ENCODE data around the gene CEMP1.
A peak's percentile ranks its signal among the peaks of the same experiment; 100 is the strongest.
"Not testable (repeated sequence)": the region's sequence is repeated elsewhere in the genome, so short reads cannot be mapped to it uniquely, and the experiment has no call there.

The CEMP1 gene

GRCh38 chr16:2560798-2561133 lies 29.6 kb upstream of the CEMP1 start:
- not testable (repeated sequence) for H2AFZ ChIP-seq; H3K27ac ChIP-seq; H3K36me3 ChIP-seq (ENCODE audit: control insufficient read depth, insufficient read depth, low read length); H3K79me2 ChIP-seq; H3K4me1 ChIP-seq; H3K4me3 ChIP-seq (ENCODE audit: low read depth, low read length); H3K9ac ChIP-seq; H3K27me3 ChIP-seq (ENCODE audit: control insufficient read depth, insufficient read depth, low read length); H3K9me3 ChIP-seq (ENCODE audit: control insufficient read depth, low read length); H3K4me2 ChIP-seq (ENCODE audit: low read length)
- peak; percentile 39 for TF ChIP-seq CTCF (IDR thresholded peaks at IDR 0.05)

GRCh38 chr16:2560131-2560797 lies 29.1 kb upstream of the CEMP1 start:
- not testable (repeated sequence) for H3K36me3 ChIP-seq (ENCODE audit: control insufficient read depth, insufficient read depth, low read length); H3K27ac ChIP-seq; H3K4me3 ChIP-seq (ENCODE audit: low read depth, low read length); H3K79me2 ChIP-seq; H3K27me3 ChIP-seq (ENCODE audit: control insufficient read depth, insufficient read depth, low read length); H3K9ac ChIP-seq; H2AFZ ChIP-seq; H3K9me3 ChIP-seq (ENCODE audit: control insufficient read depth, low read length); H3K4me1 ChIP-seq; H3K4me2 ChIP-seq (ENCODE audit: low read length)

- not testable (repeated sequence) for H3K27me3 ChIP-seq (ENCODE audit: control insufficient read depth, insufficient read depth, low read length); H3K27ac ChIP-seq; H3K4me3 ChIP-seq (ENCODE audit: low read depth, low read length); H3K9me3 ChIP-seq (ENCODE audit: control insufficient read depth, low read length); H3K4me1 ChIP-seq; H3K4me2 ChIP-seq (ENCODE audit: low read length); H3K9ac ChIP-seq; H2AFZ ChIP-seq; H3K36me3 ChIP-seq (ENCODE audit: control insufficient read depth, insufficient read depth, low read length); H3K79me2 ChIP-seq
Observed at GRCh38 chr16:2557150-2557549, 25.9 kb upstream of the CEMP1 start.

- not testable (repeated sequence) for H3K4me2 ChIP-seq (ENCODE audit: low read length); H3K4me1 ChIP-seq; H3K4me3 ChIP-seq (ENCODE audit: low read depth, low read length); H3K79me2 ChIP-seq; H2AFZ ChIP-seq; H3K27ac ChIP-seq; H3K27me3 ChIP-seq (ENCODE audit: control insufficient read depth, insufficient read depth, low read length); H3K9me3 ChIP-seq (ENCODE audit: control insufficient read depth, low read length); H3K36me3 ChIP-seq (ENCODE audit: control insufficient read depth, insufficient read depth, low read length); H3K9ac ChIP-seq
Observed at GRCh38 chr16:2554709-2555425, 23.7 kb upstream of the CEMP1 start.

- H3K27ac ChIP-seq; H3K36me3 ChIP-seq (ENCODE audit: control insufficient read depth, insufficient read depth, low read length); H3K79me2 ChIP-seq; H3K4me1 ChIP-seq; H3K9ac ChIP-seq; H3K27me3 ChIP-seq (ENCODE audit: control insufficient read depth, insufficient read depth, low read length); H3K9me3 ChIP-seq (ENCODE audit: control insufficient read depth, low read length); H3K4me3 ChIP-seq (ENCODE audit: low read depth, low read length); H2AFZ ChIP-seq: not testable (repeated sequence)
- peak overlapping the region; percentile 47 for H3K4me2 ChIP-seq (ENCODE audit: low read length)
Observed at GRCh38 chr16:2551420-2551889, 20.2 kb upstream of the CEMP1 start.

- not testable (repeated sequence) for H3K4me3 ChIP-seq (ENCODE audit: low read depth, low read length); H3K9ac ChIP-seq; H3K9me3 ChIP-seq (ENCODE audit: control insufficient read depth, low read length); H3K27ac ChIP-seq; H3K4me2 ChIP-seq (ENCODE audit: low read length); H3K4me1 ChIP-seq; H3K36me3 ChIP-seq (ENCODE audit: control insufficient read depth, insufficient read depth, low read length); H3K27me3 ChIP-seq (ENCODE audit: control insufficient read depth, insufficient read depth, low read length); H2AFZ ChIP-seq
- H3K79me2 ChIP-seq = peaks cover 15% of the 10 kb centered on the region
Observed at GRCh38 chr16:2550283-2550878, 19.2 kb upstream of the CEMP1 start.

- H3K27me3 ChIP-seq (ENCODE audit: control insufficient read depth, insufficient read depth, low read length); H3K27ac ChIP-seq; H3K4me3 ChIP-seq (ENCODE audit: low read depth, low read length); H3K36me3 ChIP-seq (ENCODE audit: control insufficient read depth, insufficient read depth, low read length); H3K9me3 ChIP-seq (ENCODE audit: control insufficient read depth, low read length); H2AFZ ChIP-seq; H3K4me1 ChIP-seq; H3K4me2 ChIP-seq (ENCODE audit: low read length); H3K9ac ChIP-seq: not testable (repeated sequence)
- peaks cover 44% of the 10 kb centered on the region for H3K79me2 ChIP-seq
Observed at GRCh38 chr16:2543771-2544170, 12.6 kb upstream of the CEMP1 start.

GRCh38 chr16:2541409-2541808 lies 10.2 kb upstream of the CEMP1 start:
- H3K9ac ChIP-seq, H3K27ac ChIP-seq, H3K4me1 ChIP-seq: not testable (repeated sequence)

GRCh38 chr16:2540912-2541311 lies 9.7 kb upstream of the CEMP1 start:
- H3K36me3 ChIP-seq (ENCODE audit: control insufficient read depth, insufficient read depth, low read length); H3K9me3 ChIP-seq (ENCODE audit: control insufficient read depth, low read length); H3K9ac ChIP-seq; H3K4me3 ChIP-seq (ENCODE audit: low read depth, low read length); H2AFZ ChIP-seq; H3K27me3 ChIP-seq (ENCODE audit: control insufficient read depth, insufficient read depth, low read length); H3K27ac ChIP-seq; H3K4me1 ChIP-seq; H3K4me2 ChIP-seq (ENCODE audit: low read length): not testable (repeated sequence)
- H3K79me2 ChIP-seq = peaks cover 40% of the 10 kb centered on the region

More at GRCh38 chr16:2541409-2541808, 10.2 kb upstream of the CEMP1 start:
- not testable (repeated sequence) for H3K36me3 ChIP-seq (ENCODE audit: control insufficient read depth, insufficient read depth, low read length); H3K4me2 ChIP-seq (ENCODE audit: low read length); H3K27me3 ChIP-seq (ENCODE audit: control insufficient read depth, insufficient read depth, low read length); H3K4me3 ChIP-seq (ENCODE audit: low read depth, low read length); H3K9me3 ChIP-seq (ENCODE audit: control insufficient read depth, low read length); H2AFZ ChIP-seq
- peaks cover 45% of the 10 kb centered on the region for H3K79me2 ChIP-seq

Measured in parathyroid adenoma (tissue), 2 donors.